HG03175 (cell line): ENCODE measurements around the gene SMURF1.

Experiments used
- ATAC-seq: cut with Tn5 transposase; IDR thresholded peaks from one replicate; pipeline ENCODE4 v1.9.1; 2021; ENCODE audit warnings: mild to moderate bottlenecking, moderate library complexity; ENCODE audit not compliant: unreplicated experiment

Gene SMURF1

GRCh38 chr7:99098824-99099498 is 44.9 kb downstream of the SMURF1 start:
- no peak for ATAC-seq

DNA sequence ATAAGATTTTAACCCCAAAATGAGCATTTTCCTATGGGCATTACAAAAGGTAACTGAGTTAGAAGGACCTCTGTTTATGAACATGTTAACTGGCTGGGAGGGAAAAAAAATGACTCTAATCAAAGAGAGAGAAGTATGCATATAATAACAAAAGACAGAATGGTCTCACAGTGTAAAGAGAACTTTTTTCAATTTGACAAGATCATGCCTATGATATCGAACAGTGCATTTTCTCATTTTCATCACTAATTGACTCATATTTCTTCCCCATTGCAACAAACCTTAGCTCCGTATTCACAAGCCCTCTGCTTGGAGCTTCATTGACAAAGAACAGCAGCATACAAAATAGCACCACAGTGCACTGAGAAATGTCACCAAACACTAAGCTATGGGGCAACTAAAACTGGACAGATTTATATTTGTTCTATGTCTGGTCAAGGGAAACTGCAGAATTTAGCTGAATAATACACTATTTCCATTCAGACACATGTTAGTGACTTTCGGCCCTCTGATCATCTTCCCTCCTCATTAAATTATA is 45.6 kb downstream of the SMURF1 start:
- no peak for ATAC-seq

DNA sequence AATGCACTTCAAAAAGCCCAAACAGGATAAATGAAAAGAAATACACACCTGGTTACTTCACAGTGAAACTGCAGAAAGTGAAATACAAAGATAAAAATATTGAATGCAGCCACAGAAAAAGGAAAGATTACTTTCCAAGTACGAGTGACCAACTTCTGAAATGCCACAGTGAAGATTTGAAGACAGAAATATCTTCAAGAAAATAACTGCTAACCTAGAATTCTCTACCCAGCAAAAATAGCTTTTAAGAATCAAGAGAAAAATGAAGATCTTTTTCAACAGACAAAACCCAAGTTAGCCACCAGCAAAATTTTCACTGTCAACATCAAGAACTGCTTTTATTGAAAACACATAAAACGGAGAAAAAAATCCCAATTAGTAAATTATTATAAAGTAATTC is 46.2 kb downstream of the SMURF1 start:
- no peak for ATAC-seq

DNA sequence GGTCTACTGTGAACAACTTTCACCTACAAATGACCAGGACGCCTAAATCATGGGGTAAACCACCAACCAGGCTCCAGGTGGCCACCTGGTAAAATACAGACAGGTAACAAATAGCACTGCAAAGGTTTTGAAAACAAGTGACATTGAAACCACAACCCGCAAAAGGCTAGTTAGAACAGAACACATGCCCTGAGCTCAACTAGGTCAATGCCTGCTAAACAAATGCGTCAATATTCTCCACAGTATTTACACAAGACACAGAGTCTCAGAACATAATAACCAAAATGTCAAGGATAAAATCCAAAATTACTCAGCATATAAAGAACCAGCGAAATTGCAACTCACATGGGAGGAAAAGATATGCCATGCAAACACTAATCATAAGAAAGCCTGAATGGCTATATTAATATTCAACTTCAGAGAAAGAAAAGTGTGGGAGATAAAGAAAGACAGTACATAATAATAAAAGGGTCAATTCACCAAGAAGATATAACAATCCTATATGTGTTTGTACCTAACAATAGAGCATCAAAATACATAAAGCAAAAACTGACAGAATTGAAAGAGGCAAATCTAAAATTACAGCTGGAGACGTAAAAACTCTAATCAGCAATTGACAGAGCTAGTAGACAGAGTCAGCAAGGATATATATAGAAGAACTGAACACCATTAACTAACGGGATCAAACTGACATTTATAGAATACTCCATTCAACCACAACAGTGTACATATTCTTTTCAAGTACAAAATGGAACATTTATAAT is 47.6 kb downstream of the SMURF1 start:
- no peak for ATAC-seq

GRCh38 chr7:99095698-99096097 is 48.2 kb downstream of the SMURF1 start:
- ATAC-seq, result no peak

GRCh38 chr7:99094401-99094800 is 49.5 kb downstream of the SMURF1 start:
- ATAC-seq, result no peak

GRCh38 chr7:99092064-99092720 is 51.7 kb downstream of the SMURF1 start:
- no peak for ATAC-seq

GRCh38 chr7:99090771-99091542 is 53.0 kb downstream of the SMURF1 start:
- no peak for ATAC-seq

GRCh38 chr7:99089914-99090629 is 53.8 kb downstream of the SMURF1 start:
- no peak for ATAC-seq

DNA sequence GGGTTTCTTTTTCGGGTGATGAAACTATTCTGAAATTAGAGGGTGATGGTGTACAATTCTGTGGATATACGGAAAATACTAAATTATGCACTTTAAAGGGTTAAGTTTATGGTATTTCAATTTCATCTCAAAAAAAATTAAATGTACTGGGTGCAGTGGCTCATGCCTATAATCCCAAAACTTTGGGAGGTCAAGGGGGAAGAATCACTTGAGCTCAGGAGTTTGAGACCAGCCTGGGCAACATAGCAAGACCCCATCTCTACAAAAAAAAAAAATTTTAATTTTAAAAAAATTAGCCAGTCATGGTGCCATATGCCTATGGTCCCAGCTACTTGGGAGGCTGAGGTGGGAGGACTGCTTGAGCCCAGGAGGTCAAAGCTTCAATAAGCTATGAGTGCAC is 57.0 kb downstream of the SMURF1 start:
- no peak for ATAC-seq

DNA sequence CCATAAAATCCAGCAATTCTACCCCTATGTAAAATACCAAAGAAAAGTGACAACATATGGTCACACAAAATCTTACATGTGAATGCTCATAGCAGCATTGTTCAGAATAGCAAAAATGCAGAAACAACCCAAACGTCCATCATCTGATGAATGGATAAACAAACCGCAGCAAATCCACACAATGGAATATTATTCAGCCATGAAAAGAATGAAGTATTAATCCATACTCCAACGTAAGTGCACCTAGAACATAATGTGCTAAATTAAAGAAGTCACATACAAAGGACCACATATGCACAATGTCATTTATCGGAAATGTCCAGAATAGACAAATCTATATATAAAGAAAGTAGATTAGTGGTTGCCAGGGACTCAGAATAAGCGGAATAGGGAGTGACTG is 57.4 kb downstream of the SMURF1 start:
- no peak for ATAC-seq

DNA sequence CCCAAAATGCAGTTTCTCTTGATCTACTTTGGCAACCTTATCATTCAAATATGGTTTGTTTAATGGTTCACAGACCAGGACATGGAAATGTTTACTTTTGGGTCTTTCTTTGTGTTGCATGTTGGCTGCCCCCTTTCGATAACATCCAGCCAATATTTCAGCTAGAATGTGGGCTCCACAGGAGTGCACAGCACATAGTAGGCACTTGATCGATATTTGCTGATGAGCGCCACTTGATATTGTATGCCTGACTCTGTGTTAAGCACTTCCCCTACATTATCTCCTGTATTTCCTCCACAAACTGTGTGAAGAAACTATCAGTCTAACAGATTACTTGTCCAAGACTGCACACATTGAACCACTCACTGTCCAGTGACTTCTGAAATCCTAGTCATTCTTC is 60.2 kb downstream of the SMURF1 start:
- ATAC-seq, result no peak

- no peak for ATAC-seq
These were observed 60.7 kb downstream of the SMURF1 start for GRCh38 chr7:99083068-99083651.

DNA sequence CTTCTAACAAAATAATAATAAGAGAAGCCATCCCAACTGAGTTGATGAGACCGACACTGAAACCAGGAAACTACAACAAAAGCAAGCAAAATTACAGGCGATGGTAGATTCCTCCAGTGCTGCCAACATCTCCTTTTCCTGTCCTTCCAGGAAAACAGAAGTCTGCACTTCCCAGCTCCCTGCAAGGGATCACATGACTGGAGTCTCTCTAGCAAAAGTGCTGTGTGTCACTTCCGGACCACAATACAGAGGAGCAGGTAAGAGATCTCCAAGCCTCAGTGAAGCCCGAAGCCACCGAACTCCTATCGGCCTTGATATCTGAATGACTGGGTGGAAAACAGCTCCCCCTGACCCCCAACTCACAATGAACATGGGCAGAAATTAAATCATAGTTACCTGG is 63.2 kb downstream of the SMURF1 start:
- no peak for ATAC-seq

DNA sequence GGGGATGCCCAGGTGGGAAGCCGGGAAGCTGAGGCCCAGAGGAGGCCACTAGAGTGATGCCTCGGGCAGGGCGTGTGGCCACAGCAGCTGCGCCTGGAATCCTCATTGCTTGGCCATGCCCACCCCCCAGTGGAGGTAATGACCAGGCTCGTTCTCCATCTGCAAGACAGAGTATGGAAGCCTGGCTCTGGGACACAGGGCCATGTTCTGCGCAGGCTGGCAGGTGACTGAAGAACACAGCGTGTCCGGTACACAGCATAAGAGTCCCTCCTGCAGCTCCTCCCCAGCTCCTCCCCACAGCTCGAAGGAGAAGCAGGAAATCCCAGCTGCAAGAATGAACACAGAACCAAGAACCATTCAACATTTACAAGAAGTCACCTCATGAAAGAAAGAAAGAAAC is 64.8 kb downstream of the SMURF1 start:
- ATAC-seq, result no peak

DNA sequence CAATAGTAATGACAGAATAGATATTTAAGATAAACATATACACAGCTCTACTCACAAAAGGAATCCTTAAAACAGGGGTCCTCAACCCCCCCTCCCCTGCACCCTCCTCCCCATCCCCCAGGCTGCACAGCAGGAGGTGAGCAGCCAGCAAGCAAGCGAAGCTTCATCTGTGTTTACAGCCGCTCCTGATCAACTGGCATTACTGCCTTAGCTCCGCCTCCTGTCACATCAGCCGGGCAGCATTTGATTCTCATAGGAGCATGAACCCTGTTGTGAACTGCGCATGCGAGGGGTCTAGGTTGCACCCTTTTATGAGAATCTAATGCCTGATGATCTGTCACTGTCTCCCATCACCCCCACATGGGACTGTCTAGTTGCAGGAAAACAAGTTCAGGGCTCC is 65.5 kb downstream of the SMURF1 start:
- no peak for ATAC-seq

DNA sequence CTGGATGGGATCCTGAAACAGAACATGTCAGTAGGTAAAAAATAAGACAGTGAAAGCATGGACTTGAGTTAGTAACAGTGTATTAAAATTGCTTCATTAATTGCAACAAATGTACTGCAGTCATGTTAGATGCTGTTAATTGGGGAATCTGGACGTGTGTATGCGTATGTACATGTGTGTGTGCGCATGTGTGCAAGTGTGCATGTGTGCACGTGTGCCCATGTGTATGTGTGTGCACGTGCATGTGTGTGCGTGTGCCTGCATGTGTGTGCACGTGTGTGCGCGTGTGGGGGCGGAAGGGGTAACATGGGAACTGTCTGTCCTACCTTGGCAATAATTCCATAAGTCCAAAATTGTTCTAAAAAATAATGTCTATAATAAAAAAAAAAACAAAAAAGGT is 67.3 kb downstream of the SMURF1 start:
- ATAC-seq, result no peak

DNA sequence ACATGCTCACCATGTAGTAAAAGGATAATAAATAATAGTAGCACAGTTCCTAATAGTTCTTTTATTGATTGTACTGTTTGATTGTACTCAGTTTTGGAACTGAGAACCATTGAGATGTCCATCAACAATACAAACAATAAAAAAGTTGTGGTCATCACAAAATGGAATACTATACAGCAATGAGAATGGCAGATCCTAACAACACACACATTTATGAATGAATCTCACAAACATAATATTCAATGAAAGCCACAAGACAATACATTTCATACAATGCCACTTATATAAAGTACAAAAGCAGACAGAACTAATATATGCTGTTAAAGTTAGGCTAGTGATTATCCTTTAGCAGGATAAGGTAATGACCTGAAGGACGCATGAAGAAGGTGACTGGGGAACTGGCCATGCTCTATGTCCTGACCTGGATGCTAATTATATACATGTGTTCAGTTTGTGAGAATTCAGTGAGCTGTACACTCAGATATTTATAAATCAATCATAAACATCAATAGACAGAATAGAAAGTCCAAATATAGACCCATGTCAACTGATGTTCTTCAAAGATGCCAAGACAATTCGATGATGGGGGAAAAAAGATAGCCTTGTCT is 70.0 kb downstream of the SMURF1 start:
- no peak for ATAC-seq

DNA sequence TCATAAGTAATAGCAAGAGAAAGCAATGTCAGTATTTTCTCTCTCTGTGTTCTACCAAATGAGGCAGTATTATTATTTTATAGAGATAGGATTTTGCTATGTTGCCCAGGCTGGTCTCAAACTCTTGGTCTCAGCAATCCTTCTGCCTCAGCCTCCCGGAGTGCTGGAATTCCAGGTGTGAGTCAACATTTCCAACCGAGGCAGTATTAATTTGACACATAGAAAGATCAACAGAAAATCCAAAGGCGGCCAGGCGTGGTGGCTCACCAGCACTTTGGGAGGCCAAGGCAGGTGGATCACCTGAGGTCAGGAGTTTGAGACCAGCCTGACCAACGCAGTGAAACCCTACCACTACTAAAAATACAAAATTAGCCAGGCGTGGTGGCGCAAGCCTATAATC is 71.8 kb downstream of the SMURF1 start:
- no peak for ATAC-seq

GRCh38 chr7:99070361-99070760 is 73.5 kb downstream of the SMURF1 start:
- ATAC-seq, result no peak
